ENCODE results near the gene PCNX2. TPM values are rescaled to one million over a fixed set of nuclear protein-coding genes. Genes with fewer than 3 reads are reported as not detected.

Gene PCNX2
- total RNA-seq, 1 donor from 2014 or later = 29.5 TPM

- Histone ChIP-seq H3K36me3 (ENCODE audit: control insufficient read depth, insufficient read depth, low read length) (no peaks in the 10 kb centered on the region), H3K27me3 (ENCODE audit: control insufficient read depth, insufficient read depth, low read length) (no peaks in the 10 kb centered on the region), H3K4me3 (ENCODE audit: low read depth, low read length) (no peak overlapping the region)
- TF ChIP-seq, protein P1, sequence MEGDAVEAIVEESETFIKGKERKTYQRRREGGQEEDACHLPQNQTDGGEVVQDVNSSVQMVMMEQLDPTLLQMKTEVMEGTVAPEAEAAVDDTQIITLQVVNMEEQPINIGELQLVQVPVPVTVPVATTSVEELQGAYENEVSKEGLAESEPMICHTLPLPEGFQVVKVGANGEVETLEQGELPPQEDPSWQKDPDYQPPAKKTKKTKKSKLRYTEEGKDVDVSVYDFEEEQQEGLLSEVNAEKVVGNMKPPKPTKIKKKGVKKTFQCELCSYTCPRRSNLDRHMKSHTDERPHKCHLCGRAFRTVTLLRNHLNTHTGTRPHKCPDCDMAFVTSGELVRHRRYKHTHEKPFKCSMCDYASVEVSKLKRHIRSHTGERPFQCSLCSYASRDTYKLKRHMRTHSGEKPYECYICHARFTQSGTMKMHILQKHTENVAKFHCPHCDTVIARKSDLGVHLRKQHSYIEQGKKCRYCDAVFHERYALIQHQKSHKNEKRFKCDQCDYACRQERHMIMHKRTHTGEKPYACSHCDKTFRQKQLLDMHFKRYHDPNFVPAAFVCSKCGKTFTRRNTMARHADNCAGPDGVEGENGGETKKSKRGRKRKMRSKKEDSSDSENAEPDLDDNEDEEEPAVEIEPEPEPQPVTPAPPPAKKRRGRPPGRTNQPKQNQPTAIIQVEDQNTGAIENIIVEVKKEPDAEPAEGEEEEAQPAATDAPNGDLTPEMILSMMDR (IDR thresholded peaks at IDR 0.05; ENCODE audit: insufficient read depth, low read length, poor library complexity, severe bottlenecking) = no peak
- no peak for DNase-seq (ENCODE audit: low read depth)
Measured at GRCh38 chr1:233157245-233157644, 138.3 kb downstream of the PCNX2 start.

DNA sequence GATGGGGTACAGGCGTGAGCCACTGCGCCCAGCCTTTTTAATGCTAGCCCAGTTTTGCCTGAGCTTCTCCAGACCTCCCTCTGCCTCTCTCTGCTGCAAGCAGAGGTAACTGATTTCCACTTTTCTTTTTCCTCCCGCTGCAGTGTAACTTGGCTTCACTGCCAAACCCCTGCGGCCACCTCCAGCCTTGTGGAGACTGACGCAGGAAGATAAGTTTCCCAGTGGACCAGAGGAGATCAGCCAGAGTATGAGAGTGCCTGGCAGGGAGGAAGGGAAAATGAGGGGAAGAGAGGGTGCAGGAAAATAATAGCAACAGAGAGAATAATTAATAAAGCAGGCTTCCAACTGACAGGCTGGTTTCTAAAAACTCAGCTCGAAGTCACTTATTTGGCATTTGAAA is 143.7 kb downstream of the PCNX2 start:
- DNase-seq (ENCODE audit: low read depth) = no peak
- H3K36me3 ChIP-seq (ENCODE audit: control insufficient read depth, insufficient read depth, low read length) = no peaks in the 10 kb centered on the region
- no peak overlapping the region for H3K4me3 ChIP-seq (ENCODE audit: low read depth, low read length)
- H3K27me3 ChIP-seq (ENCODE audit: control insufficient read depth, insufficient read depth, low read length) = no peaks in the 10 kb centered on the region
- TF ChIP-seq, protein P1 (IDR thresholded peaks at IDR 0.05; ENCODE audit: insufficient read depth, low read length, poor library complexity, severe bottlenecking) = no peak

- Histone ChIP-seq H3K4me3 (ENCODE audit: low read depth, low read length) (no peak overlapping the region), H3K36me3 (ENCODE audit: control insufficient read depth, insufficient read depth, low read length) (no peaks in the 10 kb centered on the region), H3K27me3 (ENCODE audit: control insufficient read depth, insufficient read depth, low read length) (no peaks in the 10 kb centered on the region)
- TF ChIP-seq, protein P1 (IDR thresholded peaks at IDR 0.05; ENCODE audit: insufficient read depth, low read length, poor library complexity, severe bottlenecking) = no peak
- DNase-seq (ENCODE audit: low read depth) = no peak
Measured at GRCh38 chr1:233144434-233144833, 151.1 kb downstream of the PCNX2 start.

GRCh38 chr1:233143241-233143640 is 152.3 kb downstream of the PCNX2 start:
- no peaks in the 10 kb centered on the region for H3K27me3 ChIP-seq (ENCODE audit: control insufficient read depth, insufficient read depth, low read length)

DNA sequence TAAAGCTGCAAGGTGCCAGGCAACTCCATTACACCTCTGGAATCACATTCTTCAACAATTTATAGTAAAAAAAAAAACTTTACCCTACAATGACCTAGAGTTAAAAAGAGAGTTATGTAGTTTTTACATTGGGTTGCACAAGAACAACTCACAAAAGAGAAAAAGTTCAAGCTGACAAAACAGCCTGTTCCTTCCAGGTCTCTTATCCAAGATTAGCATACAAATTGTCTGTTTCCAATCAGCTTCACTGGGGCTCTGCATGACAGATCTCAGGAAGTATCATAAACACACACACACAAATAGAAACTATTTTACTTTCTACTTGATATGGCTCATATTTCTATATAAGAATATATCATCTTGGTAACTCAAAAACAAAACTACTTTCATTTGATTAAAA is 154.6 kb downstream of the PCNX2 start:
- TF ChIP-seq, protein P1 (IDR thresholded peaks at IDR 0.05; ENCODE audit: insufficient read depth, low read length, poor library complexity, severe bottlenecking) = no peak
- Histone ChIP-seq H3K4me3 (ENCODE audit: low read depth, low read length) (no peak overlapping the region), H3K36me3 (ENCODE audit: control insufficient read depth, insufficient read depth, low read length) (peaks cover 1% of the 10 kb centered on the region), H3K27me3 (ENCODE audit: control insufficient read depth, insufficient read depth, low read length) (no peaks in the 10 kb centered on the region)
- no peak for DNase-seq (ENCODE audit: low read depth)

More at GRCh38 chr1:233143241-233143640, 152.3 kb downstream of the PCNX2 start:
- Histone ChIP-seq H3K4me3 (ENCODE audit: low read depth, low read length) (no peak overlapping the region), H3K36me3 (ENCODE audit: control insufficient read depth, insufficient read depth, low read length) (no peaks in the 10 kb centered on the region)
- TF ChIP-seq, protein P1 (IDR thresholded peaks at IDR 0.05; ENCODE audit: insufficient read depth, low read length, poor library complexity, severe bottlenecking) = no peak
- no peak for DNase-seq (ENCODE audit: low read depth)

- Histone ChIP-seq H3K36me3 (ENCODE audit: control insufficient read depth, insufficient read depth, low read length) (peaks cover 1% of the 10 kb centered on the region), H3K27me3 (ENCODE audit: control insufficient read depth, insufficient read depth, low read length) (no peaks in the 10 kb centered on the region), H3K4me3 (ENCODE audit: low read depth, low read length) (no peak overlapping the region)
- TF ChIP-seq, protein P1 (IDR thresholded peaks at IDR 0.05; ENCODE audit: insufficient read depth, low read length, poor library complexity, severe bottlenecking) = no peak
- DNase-seq (ENCODE audit: low read depth) = no peak
Measured at GRCh38 chr1:233140499-233140898, 155.0 kb downstream of the PCNX2 start.
